Fibroblast of the conjunctiva (primary cell): ENCODE measurements around the gene DNAH17.
"Not testable (repeated sequence)": the region's sequence is repeated elsewhere in the genome, so short reads cannot be mapped to it uniquely, and the experiment has no call there.

ENCODE experiments used
- DNase-seq: peaks from one replicate; pipeline ENCODE4 v3.0.0-alpha.2; 2010; ENCODE audit warnings: low read depth

DNAH17 gene

DNA sequence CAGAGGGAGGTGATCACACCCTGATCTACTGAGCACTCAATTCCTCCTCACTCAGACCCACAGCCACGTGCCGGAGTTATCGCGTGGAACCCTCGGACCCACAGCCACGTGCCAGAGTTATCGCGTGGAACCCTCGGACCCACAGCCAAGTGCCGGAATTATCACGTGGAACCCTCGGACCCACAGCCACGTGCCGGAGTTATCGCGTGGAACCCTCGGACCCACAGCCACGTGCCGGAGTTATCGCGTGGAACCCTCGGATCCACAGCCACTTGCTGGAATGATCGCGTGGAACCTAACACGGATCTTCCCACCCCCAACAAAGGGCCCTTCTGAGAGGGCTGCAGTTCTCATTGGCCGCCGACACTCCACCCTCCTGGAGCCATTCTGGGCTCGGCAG lies 101.0 kb downstream of the DNAH17 start:
- no peak for DNase-seq

GRCh38 chr17:78475211-78475610 lies 102.0 kb downstream of the DNAH17 start:
- no peak for DNase-seq

GRCh38 chr17:78474614-78475146 lies 102.5 kb downstream of the DNAH17 start:
- no peak for DNase-seq

GRCh38 chr17:78473951-78474613 lies 103.1 kb downstream of the DNAH17 start:
- no peak for DNase-seq

- no peak for DNase-seq
Measured at GRCh38 chr17:78472035-78472905, 104.9 kb downstream of the DNAH17 start.

DNA sequence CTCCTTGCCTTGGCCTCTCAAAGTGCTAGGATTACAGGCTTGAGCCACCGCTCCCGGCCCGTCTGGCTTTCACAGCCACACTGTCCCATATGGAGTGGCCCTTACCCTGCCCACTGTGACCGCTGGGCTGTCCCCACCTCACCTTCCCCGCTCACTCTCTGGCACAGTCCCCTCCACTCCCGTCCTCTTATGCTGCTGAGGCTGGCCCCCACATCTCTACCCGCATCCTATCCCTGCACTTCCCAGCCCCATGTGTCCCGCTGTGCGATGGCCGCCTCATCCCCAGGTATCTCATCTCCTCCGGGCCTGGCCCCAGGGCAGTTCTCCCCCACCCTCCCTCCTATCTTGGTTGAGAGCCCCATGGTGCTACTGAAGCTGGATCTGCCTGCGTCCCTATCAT lies 105.6 kb downstream of the DNAH17 start:
- no peak for DNase-seq

- no peak for DNase-seq
Measured at GRCh38 chr17:78469443-78469842, 107.8 kb downstream of the DNAH17 start.

- no peak for DNase-seq
Measured at GRCh38 chr17:78468366-78468765, 108.8 kb downstream of the DNAH17 start.

- DNase-seq, result no peak
Measured at GRCh38 chr17:78466786-78467715, 110.1 kb downstream of the DNAH17 start.

- not testable (repeated sequence) for DNase-seq
Measured at GRCh38 chr17:78466109-78466785, 110.9 kb downstream of the DNAH17 start.

GRCh38 chr17:78462148-78462547 lies 115.0 kb downstream of the DNAH17 start:
- no peak for DNase-seq

DNA sequence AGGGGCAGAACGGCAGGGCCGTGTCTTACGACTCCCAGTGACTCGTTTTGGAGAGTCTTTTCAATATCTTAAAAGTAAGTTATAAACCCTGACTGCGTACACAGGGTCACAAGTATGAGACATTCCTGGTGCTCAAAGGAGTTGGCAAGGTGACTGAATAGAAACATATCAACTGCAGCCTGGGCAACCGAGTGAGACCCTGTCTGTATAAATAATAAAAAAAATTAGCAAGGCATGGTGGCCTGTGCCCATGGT lies 115.5 kb downstream of the DNAH17 start:
- no peak for DNase-seq

DNA sequence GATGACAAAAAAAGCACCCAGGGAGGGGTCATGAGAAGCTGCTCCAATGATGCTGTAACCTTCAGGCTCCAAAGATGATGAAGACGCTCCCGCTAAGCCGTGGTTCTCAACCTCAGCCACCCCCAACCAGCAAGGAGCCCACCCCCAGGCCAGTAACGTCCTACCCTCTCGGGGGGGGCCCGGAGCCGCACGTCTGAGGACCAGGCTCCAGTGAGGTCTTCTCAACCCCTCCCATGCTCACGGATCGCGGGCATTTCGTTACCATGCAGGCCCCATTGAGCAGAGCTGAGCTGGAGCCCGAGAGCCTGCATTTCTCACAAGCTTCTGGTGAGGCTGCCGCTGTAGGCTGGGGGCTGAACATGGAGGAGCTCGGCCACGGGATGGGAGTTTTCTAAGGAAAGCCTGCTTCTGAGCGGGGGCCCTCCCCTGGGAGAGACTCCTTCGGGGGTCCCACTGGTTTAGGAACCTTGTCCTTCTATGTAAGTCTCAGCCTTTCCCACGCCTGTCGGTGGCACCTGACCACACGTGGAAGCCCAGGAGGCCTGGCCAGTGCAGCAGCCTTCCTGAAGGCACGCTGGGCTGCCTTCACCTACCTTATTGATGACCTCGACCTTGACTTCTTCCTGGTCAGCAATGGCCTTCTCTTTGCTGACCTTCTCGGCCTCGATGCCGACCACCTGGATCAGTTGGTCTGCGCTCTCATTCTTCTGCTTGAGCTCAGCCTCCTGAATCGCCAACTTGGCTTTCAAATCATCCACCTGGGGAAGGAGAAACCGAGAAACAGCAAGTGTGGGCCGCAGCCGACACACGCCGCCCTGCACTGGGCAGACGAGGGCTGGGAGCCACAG lies 116.0 kb downstream of the DNAH17 start:
- no peak for DNase-seq

DNA sequence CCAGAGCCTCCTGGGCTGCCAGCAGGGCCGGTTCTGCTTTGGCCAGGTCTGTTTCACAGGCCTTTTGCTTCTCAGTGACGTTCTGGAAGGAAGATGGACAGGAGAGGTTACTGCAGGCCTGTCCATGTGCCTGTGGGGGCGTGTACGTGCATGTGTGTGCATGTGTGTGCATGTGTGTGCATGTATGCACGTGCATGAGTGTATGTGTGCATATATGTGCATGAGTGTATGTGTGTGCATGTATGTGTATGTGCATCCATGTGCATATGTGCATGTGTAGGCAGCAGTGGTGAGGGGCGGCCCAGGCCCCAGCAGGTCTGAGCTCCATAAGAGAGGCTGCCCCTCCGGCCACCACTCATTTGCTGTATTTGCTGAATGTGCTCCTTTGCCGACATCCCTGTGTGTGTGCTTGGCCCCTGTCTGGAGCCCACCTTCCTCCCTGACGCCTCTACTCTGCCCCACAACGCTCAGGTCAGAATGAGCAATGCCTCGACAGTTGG lies 117.0 kb downstream of the DNAH17 start:
- no peak for DNase-seq

DNA sequence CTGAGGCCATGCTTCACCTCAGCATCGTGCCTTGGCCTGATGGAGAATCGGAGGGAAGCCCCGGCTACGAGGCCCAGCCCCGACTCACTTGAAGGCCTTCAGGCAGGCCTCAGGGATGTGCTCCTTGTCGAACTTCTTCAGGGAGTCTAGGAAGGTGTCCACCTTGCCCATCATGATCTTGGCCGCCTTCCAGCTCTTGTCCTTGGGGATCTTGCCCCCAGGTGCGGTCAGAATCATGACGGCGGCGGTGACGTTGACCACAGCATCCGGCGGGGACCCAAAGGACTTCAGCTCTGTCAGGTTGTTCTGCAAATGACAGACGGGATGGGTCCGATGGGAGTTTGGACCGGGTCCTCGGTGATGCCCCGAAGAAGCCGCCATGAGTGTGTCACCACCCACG lies 117.5 kb downstream of the DNAH17 start:
- no peak for DNase-seq

- DNase-seq, result no peak
Measured at GRCh38 chr17:78458736-78459335, 118.4 kb downstream of the DNAH17 start.

- DNase-seq, result no peak
Measured at GRCh38 chr17:78458091-78458490, 119.1 kb downstream of the DNAH17 start.

- DNase-seq, result no peak
Measured at GRCh38 chr17:78454346-78454745, 122.8 kb downstream of the DNAH17 start.

GRCh38 chr17:78451753-78452152 lies 125.4 kb downstream of the DNAH17 start:
- no peak for DNase-seq

DNA sequence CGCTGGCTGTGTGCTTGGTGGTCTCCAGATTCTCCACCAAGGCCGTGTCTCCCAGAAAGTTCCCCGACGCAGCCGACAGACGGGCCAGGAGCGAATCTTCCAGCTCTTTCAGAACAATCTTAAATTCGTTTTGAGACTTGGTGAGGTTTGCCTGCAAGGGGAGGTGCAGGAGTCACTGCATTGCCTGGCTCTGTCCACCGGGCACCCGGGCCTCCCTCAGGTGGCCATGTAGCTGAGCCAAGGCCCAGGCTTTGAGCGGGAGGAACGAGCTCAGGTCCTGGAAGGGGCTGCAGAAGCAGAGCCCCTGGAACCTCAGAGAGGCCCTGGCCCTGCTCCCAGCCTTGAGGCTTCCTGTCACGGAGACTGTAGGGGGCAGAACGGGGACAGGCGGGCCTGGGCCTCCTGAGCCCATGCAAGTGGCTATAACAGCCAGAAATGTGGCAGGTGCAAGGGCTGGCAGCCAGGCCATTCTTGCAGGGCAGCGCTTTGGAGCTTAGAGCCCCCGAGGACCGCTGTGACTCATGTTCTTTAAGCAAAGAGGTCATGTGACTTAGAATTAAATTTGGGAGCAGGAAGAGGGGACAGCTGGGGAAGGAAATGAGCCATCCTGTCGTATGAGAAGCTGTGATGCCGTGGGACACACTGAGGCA lies 126.4 kb downstream of the DNAH17 start:
- no peak for DNase-seq
